ENCODE measurements around the gene DUSP16.
"Not testable (repeated sequence)": the region's sequence is repeated elsewhere in the genome, so short reads cannot be mapped to it uniquely, and the experiment has no call there.

The DUSP16 gene

DNA sequence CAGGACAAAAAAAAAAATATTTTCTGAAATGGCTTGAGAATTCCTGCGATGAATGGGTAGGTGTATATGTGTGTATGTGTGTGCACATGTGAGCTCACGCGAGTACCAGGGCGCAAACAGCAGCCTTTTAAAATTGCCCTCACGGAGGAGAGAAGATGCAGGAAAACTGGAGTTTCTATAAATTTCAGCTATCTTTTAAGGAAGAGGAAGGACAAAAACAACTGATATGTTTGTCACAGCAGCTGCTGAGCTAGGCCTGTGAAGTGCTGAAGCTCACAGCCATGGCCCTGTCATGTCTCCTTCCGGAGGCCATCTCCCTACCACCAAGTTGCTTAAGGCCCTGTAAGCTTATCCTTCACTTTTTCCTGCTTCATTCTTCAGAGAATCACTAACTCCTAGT is 40.8 kb downstream of the DUSP16 start:
- DNase-seq (ENCODE audit: low read depth in 1 of 2, low spot score in 1 of 2) = no peak

DNA sequence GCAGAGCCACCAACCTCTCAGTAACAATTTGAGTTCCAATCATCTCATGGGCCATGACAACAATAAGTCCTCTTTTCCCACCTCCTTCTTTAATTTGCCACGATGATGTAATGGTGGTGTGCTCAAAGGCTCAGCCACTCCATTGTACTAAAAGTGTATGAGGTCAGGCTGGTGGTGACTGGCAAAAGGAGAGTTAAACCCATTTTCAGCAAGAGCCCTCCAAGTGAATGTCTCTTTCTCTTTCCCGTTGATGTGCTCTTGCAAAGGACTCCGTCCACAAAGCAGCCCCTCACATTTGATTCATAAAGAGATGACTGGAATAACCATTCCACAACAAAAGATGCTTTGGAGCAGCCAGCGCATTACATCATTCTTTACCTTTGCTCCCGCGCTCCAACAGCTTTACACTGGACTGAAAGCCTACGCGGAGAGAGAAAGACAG is 41.6 kb downstream of the DUSP16 start:
- no peak for DNase-seq (ENCODE audit: low read depth in 1 of 2, low spot score in 1 of 2)

DNA sequence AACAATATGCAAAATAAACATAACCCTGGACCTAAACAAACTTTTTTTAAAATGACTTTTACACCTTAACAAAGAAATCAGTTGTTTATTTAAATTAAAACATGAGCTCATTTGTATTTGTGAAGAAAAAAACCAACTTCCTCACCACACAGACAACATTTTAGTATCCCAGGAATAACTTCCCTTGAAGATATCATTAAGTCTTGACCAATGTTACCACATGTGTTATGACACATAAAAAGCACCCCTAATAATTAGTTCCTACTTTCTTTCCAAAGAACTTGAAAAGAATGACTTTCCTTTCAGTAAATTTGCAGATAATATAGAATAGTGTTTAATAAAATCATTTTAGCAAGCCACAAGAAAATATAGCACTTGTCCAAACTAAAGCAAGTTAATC is 42.4 kb downstream of the DUSP16 start:
- DNase-seq (ENCODE audit: low read depth in 1 of 2, low spot score in 1 of 2) = no peak

DNA sequence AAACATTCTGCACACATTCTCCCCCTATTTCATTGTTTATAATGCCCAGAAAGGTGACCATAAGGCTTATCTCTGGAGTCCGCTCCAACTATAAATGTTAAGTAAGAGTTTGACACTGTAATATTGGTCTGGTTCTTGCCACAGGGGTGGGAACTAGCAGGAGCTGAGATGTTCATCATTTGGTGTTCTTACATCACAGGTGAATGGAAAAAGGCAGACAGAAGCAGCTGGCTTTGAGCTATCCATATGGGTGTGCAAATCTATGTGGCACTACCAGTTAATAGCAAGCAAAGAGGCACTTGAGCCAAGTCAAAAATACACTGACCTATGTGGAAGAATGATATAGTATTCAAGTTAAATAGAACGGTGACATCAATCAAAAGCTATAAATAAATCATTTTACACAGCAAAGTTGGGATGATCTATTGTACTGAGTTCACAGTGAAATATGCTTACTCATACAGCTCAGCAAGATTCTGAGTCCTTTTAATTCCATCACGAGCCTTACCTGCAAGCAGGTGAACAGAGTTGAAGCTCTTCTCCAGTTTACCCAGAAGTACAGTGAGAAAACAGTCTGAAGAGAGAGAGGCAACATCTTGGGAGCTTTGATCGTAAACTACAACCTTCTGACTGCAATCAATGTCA is 43.2 kb downstream of the DUSP16 start:
- no peak for DNase-seq (ENCODE audit: low read depth in 1 of 2, low spot score in 1 of 2)

DNA sequence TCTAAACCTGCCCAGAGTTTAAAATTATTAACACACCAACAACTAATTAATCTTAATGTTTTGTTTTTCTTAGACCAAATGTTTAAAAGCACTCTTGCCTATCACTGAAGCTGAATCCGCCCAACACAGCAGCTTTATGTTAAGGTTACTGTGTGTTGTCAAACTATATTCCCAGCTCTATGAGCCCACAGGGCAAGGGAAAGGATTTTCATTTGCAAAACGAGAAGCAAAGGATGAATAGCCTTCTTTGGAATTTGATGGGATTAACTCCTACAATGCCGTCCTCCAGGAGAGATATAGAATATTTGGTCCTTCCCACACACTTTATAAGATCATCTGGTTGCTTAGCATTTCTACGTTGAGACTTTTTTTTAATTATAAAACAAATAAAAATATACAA is 43.7 kb downstream of the DUSP16 start:
- DNase-seq (ENCODE audit: low read depth in 1 of 2, low spot score in 1 of 2) = no peak

DNA sequence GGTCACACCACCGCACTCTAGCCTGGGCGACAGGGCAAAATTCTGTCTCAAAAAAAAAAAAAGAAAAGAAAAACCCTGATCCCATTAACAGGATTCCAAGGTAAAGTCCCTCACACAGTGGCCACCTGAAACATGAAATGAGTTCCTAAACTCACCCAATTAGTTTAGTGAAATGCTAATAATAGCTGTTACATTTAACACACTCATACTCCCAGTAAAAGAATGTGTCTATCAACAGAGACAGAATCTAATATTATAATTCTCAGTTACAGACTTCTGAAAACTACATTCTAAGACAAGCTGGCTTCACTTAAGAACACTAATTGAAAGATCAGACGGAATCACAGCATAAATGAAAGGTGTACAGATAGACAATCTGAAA is 44.2 kb downstream of the DUSP16 start:
- no peak for DNase-seq (ENCODE audit: low read depth in 1 of 2, low spot score in 1 of 2)

DNA sequence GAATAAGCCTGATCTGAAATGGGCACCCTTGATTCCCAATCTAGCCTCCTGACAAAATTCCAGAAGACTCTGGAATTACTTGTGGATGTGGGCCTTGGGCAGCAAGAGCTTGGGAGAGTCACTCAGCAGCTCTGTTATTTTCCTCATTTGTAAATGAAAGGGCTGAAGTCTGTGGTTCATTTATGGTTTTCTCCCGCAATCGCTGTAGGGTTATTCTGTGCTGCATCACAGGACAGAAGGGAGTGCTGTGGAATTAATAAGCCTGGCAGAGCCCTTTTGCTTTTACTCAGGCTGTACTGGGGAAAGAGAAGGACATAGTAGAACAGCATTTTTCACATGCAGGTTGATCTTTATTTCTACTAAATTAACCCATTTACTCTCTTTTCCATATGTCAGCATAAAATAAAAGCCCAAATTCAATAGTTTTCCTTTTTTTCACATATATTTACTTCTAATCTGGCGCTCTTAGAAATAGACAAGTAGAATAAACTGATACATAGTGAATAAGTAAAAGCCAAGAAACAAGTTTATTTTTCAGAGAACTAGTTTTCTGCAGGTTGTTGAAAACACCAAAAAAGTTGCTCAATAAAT is 49.2 kb downstream of the DUSP16 start:
- DNase-seq (ENCODE audit: low read depth in 1 of 2, low spot score in 1 of 2) = no peak

DNA sequence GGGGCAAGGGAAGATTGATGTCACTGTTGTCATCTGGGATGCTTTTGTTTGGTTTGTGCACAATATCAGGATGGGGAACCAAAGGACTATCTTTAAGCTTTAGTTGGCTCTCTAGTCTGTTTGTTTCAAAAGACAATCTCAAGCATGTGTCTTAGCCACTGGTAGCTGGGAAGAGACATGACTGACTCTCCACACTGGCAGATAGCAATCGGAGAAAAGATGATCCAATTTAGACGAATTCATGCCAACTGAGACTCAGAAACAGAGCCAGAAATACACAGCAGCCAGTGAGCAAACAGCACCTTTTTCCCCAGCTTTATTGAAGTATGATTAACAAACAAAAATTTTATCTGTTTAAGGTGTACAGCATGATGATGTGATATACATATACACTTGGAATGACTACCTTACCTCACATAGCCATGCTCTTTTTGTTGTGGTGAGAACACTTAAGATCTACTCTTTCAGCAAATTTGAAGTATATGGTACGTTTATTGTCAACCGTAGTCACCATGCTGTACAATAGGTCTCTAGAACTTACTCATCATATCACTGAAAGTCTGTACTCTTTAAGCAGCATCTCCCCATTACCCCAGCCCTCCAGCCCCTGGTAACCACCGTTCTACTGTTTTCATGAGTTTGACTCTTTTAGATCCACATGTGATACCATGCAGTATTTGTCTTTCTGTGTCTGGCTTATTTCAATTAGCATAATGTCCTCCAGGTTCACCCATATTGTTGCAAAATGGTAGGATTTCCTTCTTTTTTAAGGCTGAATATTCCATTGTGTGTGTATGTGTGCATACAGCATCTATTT is 50.6 kb downstream of the DUSP16 start:
- no peak for DNase-seq (ENCODE audit: low read depth in 1 of 2, low spot score in 1 of 2)

DNA sequence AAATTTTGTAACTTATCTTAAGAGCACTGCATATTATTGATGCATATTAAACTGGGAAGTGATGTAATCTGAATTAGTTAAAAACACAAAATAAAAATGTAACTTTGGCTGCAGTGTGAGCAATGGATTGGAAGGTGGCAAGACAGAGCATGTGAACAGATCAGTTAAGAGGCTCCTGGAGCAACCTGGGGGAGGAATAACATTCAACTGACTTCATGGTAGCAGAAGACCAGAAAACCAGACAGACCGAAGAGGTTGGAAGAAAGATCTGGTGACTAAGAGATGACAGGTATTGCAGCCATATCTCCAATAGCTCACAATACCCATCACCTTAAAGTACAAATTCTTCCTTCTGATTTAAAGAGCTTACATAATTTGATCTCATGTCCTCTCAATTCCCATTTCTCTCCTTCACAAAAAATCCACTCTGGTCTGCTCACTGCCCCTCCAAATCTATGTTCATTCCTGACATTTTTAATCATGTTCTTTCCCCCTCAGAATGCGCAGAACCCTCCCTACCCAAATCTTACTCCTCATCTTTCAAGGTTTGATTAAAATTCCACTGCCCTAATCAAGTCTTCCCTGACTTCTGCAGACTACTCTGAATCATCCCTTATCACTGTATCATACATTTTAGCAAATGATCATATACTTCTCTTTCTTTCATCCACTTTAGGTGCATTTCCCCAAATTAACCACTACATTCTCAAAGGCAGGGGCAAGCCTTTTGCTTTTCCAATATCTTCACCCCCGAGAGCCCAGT is 51.5 kb downstream of the DUSP16 start:
- DNase-seq (ENCODE audit: low read depth in 1 of 2, low spot score in 1 of 2) = no peak

DNA sequence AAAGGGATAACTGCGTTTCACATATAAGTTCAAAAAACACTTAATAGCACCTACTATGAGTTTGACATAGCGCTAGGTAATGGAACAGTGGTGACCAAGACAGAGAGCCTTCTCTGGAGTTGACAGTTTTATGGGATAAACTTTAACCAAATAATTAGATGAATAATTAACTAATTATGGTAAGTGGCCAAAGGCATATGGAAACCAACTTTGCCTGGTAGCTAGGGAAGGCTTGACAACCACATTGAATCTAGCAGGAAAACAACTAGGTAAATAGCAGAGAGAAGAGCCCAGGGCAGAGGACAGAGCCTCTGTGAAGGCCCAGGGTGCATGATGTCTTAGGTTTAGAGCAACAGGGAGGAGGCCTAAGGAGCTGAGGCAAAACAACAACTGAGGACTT is 52.1 kb downstream of the DUSP16 start:
- DNase-seq (ENCODE audit: low read depth in 1 of 2, low spot score in 1 of 2) = no peak

DNA sequence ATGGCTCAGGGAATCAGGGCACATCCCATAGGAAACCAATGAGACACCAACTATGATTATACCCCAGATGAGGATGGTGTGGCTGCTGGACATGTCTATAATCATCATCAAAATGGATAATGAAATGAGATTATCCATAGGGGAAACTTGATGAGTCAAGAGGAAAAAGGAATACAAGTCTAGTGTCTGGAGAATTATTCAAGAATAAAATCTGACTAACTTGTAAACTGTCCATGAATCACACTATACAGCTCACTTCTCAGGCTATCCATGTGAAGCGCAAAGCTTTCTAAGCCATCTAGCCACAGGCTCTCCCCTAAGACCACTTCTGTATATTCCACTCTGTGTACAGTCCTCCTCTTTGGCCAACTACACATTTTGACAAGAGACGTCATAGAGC is 52.5 kb downstream of the DUSP16 start:
- DNase-seq (ENCODE audit: low read depth in 1 of 2, low spot score in 1 of 2) = no peak

DNA sequence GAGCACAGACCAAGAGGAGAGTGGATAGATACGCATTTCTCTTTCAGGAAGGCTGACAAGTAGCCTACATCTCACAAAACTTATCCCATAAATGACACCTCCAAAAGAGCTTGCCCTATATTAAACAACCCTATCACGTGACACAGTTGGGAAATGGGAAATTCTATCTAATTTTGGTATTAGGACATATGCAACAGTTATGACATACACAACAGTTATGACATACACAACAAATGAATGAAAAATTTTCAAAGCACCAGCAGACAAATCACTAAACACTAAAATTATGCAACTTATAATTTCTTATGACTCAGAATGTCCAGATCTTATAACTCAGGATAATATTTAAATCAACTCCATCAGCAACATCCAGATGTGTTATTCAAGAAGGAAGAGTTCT is 54.1 kb downstream of the DUSP16 start:
- no peak for DNase-seq (ENCODE audit: low read depth in 1 of 2, low spot score in 1 of 2)

DNA sequence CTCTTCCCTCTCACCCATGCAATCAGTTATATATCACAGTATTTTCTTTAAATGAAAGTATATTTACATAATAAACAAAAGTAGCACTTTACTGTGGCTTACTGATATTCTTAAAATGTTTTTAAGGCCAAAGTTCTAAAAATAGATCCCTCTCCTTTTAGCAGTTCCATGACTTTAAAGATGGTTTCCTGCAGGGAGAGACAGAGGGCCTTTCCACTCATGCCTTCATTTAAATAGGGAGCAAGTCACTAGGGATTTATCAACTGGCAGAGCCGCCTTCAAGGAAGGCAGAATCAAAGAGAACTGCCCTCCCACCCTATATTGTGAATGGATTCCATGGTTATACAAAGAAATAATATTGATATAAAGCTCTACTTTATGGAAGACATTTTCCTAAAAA is 55.5 kb downstream of the DUSP16 start:
- DNase-seq (ENCODE audit: low read depth in 1 of 2, low spot score in 1 of 2) = no peak

DNA sequence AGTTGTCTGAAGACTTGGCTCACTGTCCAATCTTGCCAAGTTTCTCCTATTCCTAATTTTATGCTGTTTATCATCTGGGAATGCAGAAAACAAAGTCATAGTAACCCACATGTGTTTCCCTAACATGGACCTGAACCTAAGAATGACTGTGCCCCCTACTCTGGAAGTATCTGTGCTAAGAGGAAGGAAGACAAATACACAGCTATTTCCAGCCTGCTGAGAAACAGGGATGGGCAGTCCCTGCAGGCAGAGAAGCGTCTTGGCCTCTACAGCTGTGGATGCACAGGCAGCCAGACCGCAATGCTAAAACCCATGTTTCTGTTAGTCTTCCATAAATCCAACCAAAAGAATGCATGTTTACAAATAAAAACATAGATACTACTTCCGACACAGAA is 56.2 kb downstream of the DUSP16 start:
- DNase-seq (ENCODE audit: low read depth in 1 of 2, low spot score in 1 of 2) = no peak

DNA sequence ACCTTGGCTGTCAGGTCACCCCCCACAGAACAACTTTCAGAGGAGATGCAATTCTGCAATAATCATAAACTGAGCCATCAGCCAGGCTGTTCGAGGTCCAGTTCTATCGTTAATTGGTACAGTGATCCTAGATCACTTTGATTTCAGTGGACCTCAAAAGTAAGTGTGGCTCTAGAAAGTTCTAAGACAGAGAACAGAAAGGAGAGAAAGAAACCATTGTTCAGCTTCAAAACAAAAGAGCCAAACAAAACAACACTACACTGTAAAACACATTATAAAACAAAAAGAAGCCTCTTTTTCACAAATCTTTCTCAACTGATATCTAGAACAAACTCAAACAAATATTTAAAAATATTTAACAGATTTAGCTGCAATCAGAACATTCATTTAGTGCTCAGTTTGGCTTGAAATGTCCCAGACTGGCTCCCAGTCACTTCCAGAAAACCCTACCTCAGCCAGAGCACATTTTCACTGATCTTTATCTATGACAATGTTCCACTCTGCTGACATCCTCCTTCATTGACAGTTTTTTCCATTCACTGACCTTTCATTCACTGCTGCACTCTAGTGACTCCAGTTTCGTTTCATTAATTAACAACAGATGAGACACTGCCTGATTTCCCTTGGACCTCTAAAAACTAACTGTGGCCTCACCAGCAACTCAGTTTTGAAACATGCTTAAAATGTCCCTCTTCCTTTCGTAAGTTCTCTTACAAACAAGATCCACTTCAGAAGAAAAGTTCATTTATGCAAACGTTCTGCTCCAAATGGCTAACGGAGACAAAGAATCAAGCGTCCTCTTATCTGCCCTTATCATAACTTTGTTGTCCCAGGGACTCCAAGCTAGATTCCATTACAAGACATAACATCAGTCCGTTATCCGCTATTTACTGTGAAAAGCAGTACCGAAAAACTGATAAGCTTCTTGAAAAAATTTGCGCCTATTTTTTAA is 56.8 kb downstream of the DUSP16 start:
- DNase-seq (ENCODE audit: low read depth in 1 of 2, low spot score in 1 of 2) = no peak

DNA sequence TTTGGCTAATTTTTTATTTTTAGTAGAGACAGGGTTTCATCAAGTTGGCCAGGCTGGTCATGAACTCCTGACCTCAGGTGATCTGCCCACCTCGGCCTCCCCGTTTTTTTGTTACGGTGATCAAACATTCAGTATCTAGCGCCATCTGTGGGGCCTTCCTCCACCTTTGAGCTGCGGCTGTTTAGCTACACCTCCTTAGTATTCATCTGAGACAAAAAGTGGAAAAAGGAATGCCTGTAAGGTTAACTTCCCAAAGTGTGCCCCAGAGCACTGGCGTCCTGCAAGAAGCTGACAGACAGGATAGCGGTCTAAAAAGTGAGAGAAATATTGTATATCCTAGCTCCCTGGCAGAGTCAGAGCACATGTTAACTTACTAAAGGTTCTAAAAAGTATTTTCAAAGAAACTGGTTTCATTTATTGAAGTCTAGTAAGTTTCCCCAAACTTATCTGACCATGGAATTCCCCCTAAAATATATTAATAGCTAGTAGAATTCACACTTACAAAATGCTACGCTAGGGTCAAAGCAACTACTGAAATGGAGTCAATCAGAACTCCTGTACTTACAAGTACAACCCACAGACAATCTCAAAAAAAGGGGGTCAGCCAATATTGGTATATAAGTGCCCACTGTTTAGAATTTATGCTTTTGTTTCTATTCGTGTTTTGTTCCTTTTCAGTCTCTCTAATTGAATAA is 59.1 kb downstream of the DUSP16 start:
- no peak for DNase-seq (ENCODE audit: low read depth in 1 of 2, low spot score in 1 of 2)

DNA sequence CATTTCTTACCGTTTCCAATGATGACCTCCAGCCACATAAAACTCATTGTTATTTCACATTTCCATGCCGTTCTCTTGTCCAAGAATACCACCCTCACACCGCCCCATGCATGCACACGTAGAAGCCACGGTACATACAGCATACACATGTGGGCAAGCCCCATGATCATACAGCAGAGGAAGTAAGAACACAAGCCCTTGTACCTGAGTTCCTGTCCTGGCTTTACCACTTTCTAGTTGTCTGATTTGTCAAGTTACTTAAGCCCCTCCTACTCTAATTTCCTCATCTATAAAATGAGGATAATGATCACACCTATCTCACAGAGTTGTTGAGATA is 59.9 kb downstream of the DUSP16 start:
- no peak for DNase-seq (ENCODE audit: low read depth in 1 of 2, low spot score in 1 of 2)

DNA sequence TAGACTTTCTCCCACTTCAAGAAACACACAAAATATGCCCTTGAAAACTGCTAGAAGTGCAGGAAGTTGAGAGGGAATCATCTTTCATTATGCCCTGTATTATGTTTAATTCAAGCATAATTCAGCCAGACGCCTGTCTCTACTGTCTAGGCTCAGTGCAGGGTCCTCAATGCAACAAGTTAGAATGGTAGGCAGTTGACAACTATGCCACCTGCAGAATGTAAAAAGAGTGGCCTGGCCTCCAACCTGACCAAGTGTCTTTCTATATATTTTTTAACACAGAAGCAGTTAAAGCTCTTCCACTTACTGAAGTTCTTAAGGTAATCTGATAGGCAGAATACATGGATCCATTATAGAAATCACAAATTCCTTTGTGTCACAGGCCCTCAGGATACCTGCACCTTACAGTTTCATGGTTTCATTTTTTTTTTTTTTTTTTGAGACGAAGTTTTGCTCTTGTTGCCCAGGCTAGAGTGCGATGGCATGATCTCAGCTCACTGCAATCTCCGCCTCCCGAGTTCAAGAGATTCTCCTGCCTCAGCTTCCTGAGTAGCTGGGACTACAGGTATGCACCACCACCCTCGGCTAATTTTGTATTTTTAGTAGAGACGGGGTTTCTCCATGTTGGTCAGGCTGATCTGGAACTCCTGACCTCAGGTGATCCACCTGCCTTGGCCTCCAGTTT is 60.4 kb downstream of the DUSP16 start:
- not testable (repeated sequence) for DNase-seq (ENCODE audit: low read depth in 1 of 2, low spot score in 1 of 2)

DNA sequence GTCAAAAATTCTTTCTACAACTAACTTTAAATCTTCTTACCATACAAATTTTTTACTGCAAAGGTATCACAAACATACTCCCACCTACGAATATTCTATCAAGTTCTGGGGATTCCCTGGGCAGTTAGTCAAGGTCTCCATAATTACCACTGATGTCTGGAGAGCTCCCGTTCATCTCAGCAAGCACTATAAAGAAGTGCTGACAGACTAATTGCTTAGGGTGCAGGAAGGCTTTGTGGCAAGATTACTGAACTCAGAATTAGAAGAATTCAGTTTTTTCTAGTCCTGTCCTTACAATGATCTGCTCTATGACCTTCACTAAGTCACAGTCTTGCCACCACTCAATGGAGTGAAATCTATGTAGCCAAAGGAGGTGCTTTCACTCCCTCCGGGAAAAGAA is 61.5 kb downstream of the DUSP16 start:
- no peak for DNase-seq (ENCODE audit: low read depth in 1 of 2, low spot score in 1 of 2)
